ENCODE measurements around the gene GBX2. TPM values are rescaled to one million over a fixed set of nuclear protein-coding genes. Genes with fewer than 3 reads are reported as not detected.

The GBX2 gene
- total and polyA plus RNA-seq, 10 of the 15 experiments (the other 5 are each of a cell fraction or from before 2014, with no cell fraction given), result not detected

DNA sequence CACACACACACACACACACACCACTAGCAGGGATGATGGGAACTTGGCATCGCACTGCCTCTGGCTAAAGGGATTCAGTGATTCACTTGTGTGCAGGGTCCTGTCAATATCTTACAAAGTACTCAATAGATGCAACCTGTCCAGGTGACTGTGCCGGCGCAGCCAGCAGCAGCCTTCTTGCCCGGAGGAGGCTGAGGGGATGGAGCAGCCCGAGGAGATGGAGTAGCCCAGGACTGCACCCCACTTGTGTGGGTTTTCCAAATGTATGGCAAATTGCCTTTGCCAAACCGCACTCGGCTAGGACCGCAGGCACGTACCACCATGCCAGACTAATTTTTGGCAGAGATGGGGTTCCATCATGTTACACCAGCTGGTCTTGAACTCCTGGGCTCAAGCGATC, 31.1 kb downstream of the GBX2 start (continued):
- no peak for TF ChIP-seq MEF2A (IDR thresholded peaks at IDR 0.05; ENCODE audit: insufficient read depth, low read depth, low read length)
- no peak for TF ChIP-seq NKRF (conservative IDR thresholded peaks at IDR 0.05)
- TF ChIP-seq FOS (IDR thresholded peaks at IDR 0.05; ENCODE audit: borderline replicate concordance, extremely low read depth, insufficient read length), result no peak
- no peak for TF ChIP-seq TCF3 (IDR thresholded peaks at IDR 0.05; ENCODE audit: borderline replicate concordance, insufficient read depth, low read depth, low read length)
- no peak for TF ChIP-seq NR2C1 (IDR thresholded peaks at IDR 0.05)
- no peak for TF ChIP-seq NFIC (IDR thresholded peaks at IDR 0.05; ENCODE audit: low read depth, low read length)
- TF ChIP-seq SIX5 (IDR thresholded peaks at IDR 0.05; ENCODE audit: low read depth, low read length, severe bottlenecking), result no peak
- no peak for TF ChIP-seq YY1 (IDR thresholded peaks at IDR 0.05; ENCODE audit: low read depth, low read length)

DNA sequence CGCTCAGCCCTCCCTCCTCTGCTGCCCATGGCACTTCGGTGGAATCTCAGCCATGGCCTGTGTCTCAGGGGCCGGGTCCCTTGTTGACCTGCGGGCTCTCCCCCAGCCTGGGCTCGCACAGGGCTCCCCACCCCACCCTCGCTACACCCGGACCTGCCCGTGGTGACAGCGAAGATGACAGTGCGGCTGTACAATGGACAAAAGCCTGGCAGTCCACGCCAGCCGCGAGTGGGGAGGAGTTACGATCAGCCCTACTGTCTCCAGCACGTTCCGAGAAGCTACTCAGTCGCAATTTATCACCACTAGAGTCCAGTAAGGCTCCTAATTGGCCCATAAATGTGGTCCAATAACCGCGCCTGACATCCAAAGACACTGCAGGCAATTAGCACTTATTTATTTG, 31.6 kb downstream of the GBX2 start:
- 36% methylated on average over 19 of the region's 19 CpGs for WGBS (ENCODE audit: insufficient coverage, insufficient replicate concordance, low lambda C conversion rate, missing lambda C conversion rate)
- Histone ChIP-seq H3K4me3 (no peak overlapping the region), H3K4me1 (ENCODE audit: control insufficient read depth, insufficient read depth, low read length) (no peaks in the 10 kb centered on the region), H3K9me3 (replicated peaks; ENCODE audit: control insufficient read depth, insufficient read depth, low read length) (no peaks in the 10 kb centered on the region), H3K4me2 (ENCODE audit: control insufficient read depth, insufficient read depth) (no peak overlapping the region), H3K27me3 (replicated peaks in 1 of 2; ENCODE audit: control insufficient read depth in 2 of 2, insufficient read depth in 2 of 2, low read length in 1 of 2) (no peaks in the 10 kb centered on the region; a peak in 1 of 4 replicates), H3K9ac (ENCODE audit: control insufficient read depth, insufficient read depth, low read length) (no peak overlapping the region), H3K36me3 (ENCODE audit: control insufficient read depth in 2 of 2, insufficient read depth in 2 of 2, low read length in 1 of 2) (no peaks in the 10 kb centered on the region), H2AFZ (ENCODE audit: control insufficient read depth, low read depth, low read length) (no peak overlapping the region), H4K20me1 (ENCODE audit: control insufficient read depth, insufficient read depth) (no peaks in the 10 kb centered on the region), H3K79me2 (ENCODE audit: control insufficient read depth, insufficient read depth, low read length) (no peaks in the 10 kb centered on the region), H3K27ac (ENCODE audit: control insufficient read depth, insufficient read depth) (no peak overlapping the region)
- ChIA-PET RAD21 (ENCODE audit: unreplicated experiment) (no interaction called here), CTCF (no interaction called here), SMC1A (ENCODE audit: uncharacterized antibody, unreplicated experiment) (no interaction called here), POLR2A (no interaction called here)
- FAIRE-seq (no peak), DNase-seq (ENCODE audit: low read depth, low spot score) (no peak), ATAC-seq (no peak)
- intact Hi-C loops (cut with micrococcal nuclease; ENCODE audit: unreplicated experiment) (no loop called here), in situ Hi-C loops (cut with MboI) (no loop called here)
- BruUV-seq (replicated peaks), result no TSS peak
- TF ChIP-seq NBN (IDR thresholded peaks at IDR 0.05), result no peak
- TF ChIP-seq WRNIP1 (IDR thresholded peaks at IDR 0.05; ENCODE audit: borderline replicate concordance, low read depth, low read length), result no peak
- TF ChIP-seq IRF4 (IDR thresholded peaks at IDR 0.05; ENCODE audit: low read depth, low read length), result no peak
- no peak for TF ChIP-seq FOXM1 (IDR thresholded peaks at IDR 0.05; ENCODE audit: low read depth, low read length)
- TF ChIP-seq E2F8 (IDR thresholded peaks at IDR 0.05; ENCODE audit: low read depth, partially characterized antibody), result no peak
- TF ChIP-seq HDAC6 (IDR thresholded peaks at IDR 0.05; ENCODE audit: unreplicated experiment), result no peak
- no peak for TF ChIP-seq MYB (IDR thresholded peaks at IDR 0.05; ENCODE audit: borderline replicate concordance, low read depth, low read length)
- TF ChIP-seq, protein P1, sequence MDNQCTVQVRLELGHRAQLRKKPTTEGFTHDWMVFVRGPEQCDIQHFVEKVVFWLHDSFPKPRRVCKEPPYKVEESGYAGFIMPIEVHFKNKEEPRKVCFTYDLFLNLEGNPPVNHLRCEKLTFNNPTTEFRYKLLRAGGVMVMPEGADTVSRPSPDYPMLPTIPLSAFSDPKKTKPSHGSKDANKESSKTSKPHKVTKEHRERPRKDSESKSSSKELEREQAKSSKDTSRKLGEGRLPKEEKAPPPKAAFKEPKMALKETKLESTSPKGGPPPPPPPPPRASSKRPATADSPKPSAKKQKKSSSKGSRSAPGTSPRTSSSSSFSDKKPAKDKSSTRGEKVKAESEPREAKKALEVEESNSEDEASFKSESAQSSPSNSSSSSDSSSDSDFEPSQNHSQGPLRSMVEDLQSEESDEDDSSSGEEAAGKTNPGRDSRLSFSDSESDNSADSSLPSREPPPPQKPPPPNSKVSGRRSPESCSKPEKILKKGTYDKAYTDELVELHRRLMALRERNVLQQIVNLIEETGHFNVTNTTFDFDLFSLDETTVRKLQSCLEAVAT (IDR thresholded peaks at IDR 0.05), result no peak
- TF ChIP-seq MTA2 (IDR thresholded peaks at IDR 0.05; ENCODE audit: low read depth), result no peak
- no peak for TF ChIP-seq RAD21 (IDR thresholded peaks at IDR 0.05; ENCODE audit: insufficient read depth, low read depth, low read length)

Measured in GM12878 (cell line).